ENCODE data around the gene MTX1. TPM values are rescaled to one million over a fixed set of nuclear protein-coding genes. Genes with fewer than 3 reads are reported as not detected.
"Not testable (repeated sequence)": the region's sequence is repeated elsewhere in the genome, so short reads cannot be mapped to it uniquely, and the experiment has no call there.

MTX1 gene
- total RNA-seq, 1 donor from 2014 or later: 29.8 TPM

DNA sequence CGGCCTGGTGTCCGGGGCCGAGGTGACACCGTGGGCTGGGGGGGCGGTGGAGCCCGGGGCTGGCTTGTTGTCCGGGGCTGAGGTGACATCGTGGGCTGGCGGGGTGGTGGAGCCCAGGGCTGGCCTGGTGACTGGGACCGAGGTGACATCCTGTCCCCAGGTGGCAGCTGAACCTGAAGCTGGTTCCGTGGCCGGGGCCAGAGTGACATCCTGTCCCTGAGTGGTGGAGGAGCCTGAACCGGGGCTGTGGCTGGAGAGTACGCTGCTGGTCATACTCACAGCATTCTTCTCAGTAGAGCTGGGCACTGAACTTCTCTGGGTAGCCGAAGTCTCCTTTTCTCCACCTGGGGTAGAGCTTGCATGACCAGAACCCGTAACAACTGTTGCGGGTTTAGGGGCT is 16.6 kb upstream of the MTX1 start:
- TF ChIP-seq, protein P1, sequence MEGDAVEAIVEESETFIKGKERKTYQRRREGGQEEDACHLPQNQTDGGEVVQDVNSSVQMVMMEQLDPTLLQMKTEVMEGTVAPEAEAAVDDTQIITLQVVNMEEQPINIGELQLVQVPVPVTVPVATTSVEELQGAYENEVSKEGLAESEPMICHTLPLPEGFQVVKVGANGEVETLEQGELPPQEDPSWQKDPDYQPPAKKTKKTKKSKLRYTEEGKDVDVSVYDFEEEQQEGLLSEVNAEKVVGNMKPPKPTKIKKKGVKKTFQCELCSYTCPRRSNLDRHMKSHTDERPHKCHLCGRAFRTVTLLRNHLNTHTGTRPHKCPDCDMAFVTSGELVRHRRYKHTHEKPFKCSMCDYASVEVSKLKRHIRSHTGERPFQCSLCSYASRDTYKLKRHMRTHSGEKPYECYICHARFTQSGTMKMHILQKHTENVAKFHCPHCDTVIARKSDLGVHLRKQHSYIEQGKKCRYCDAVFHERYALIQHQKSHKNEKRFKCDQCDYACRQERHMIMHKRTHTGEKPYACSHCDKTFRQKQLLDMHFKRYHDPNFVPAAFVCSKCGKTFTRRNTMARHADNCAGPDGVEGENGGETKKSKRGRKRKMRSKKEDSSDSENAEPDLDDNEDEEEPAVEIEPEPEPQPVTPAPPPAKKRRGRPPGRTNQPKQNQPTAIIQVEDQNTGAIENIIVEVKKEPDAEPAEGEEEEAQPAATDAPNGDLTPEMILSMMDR (IDR thresholded peaks at IDR 0.05): no peak
- Mint-ChIP-seq H3K27ac (ENCODE audit: unreplicated experiment) (peak overlapping the region; percentile 80), H3K27me3 (ENCODE audit: low read depth) (no peaks in the 10 kb centered on the region), H3K4me3 (ENCODE audit: unreplicated experiment) (no peak overlapping the region), H3K9me3 (ENCODE audit: low read depth) (no peaks in the 10 kb centered on the region), H3K4me1 (ENCODE audit: low read depth) (peaks cover 47% of the 10 kb centered on the region), H3K36me3 (ENCODE audit: low read depth) (peaks cover 4% of the 10 kb centered on the region)
- peak; percentile 87 for DNase-seq (ENCODE audit: low spot score)

DNA sequence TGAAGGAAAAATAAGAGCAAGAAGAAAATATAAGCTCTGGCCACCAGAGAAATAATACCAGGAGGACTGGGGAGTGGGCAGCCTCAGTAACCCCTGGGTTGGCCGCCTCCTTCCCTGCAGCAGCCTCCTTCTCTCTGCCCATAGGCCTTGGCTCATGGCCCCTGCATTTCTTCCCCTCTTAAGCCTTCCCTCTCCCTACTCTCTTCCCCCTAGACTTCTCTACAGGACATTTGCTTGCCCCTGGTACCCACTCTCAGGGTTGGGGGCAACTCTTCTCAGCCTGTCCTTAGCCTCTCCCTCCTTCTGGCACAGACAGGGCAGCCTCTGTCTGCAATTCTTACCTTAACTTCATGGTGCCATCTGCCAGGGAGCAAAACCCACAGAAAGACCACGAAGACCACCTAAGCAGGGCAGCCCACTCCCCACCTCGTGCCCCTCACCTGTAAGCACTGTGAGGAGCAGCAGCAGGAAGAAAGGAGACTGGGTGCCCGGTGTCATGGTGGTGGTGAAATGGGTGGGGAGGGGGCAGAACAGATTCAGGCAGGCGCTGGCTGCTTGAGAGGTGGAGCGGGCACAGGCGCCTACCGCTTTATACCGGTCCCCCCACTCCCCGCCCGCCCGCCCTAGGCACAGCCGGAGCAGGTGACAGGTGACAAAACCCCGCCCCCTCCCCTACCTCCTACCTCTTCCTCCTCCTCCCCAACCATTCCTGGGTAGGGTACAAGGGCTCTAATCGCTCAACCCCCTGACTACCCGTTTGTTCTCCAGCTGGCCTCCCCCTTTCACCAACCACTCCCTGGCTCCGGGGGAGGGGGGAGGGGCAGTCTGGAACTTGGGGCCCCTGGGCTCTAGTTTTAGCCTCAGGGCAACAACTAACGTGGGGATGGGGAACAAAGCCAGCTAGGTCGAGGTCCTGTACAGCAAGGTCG is 15.9 kb upstream of the MTX1 start:
- Mint-ChIP-seq H3K27ac (ENCODE audit: unreplicated experiment) (peak overlapping the region; percentile 98), H3K4me3 (ENCODE audit: unreplicated experiment) (peak overlapping the region; percentile 85), H3K36me3 (ENCODE audit: low read depth) (peaks cover 6% of the 10 kb centered on the region), H3K27me3 (ENCODE audit: low read depth) (no peaks in the 10 kb centered on the region), H3K4me1 (ENCODE audit: low read depth) (peaks cover 45% of the 10 kb centered on the region), H3K9me3 (ENCODE audit: low read depth) (no peaks in the 10 kb centered on the region)
- no peak for DNase-seq (ENCODE audit: low spot score)
- TF ChIP-seq, protein P1 (IDR thresholded peaks at IDR 0.05): no peak

DNA sequence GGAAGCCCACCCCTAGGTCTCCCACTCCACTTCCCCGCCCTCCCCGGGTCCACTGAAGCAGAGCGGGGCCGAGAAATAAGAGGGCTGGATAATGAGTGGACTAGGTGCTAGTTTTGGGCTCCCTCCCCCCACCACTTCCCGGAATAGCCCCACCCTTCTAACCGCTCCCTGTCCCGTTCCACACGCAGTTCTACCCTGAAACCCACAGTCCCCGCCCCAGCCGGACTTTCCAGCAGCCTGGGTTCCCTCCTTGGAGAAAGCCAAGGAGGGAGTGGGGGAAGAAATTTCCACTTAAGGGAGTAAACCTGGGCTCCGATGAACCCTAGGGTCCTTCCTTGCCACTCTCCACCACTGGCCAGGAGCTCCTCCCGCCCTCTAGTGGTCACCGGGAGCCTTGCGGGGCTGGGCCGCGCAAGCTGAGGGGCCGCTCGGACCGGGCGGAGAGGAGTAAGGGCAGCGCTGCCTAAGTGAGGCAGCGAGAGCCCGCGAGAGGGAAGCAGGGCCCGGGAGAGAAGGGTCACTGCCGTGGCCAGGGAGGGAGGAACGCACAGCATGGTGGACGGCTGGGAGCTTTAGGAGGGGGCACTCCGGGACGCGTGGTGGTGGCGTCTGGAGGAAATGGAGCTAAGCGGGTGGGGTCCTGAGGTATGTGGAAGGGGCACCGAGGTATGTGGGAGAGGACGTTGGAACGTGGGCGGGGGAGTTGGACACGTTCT is 15.1 kb upstream of the MTX1 start:
- no peaks in the 10 kb centered on the region for H3K9me3 Mint-ChIP-seq (ENCODE audit: low read depth)
- H3K4me3 Mint-ChIP-seq (ENCODE audit: unreplicated experiment): peak overlapping the region; percentile 85
- peak overlapping the region; percentile 98 for H3K27ac Mint-ChIP-seq (ENCODE audit: unreplicated experiment)
- TF ChIP-seq, protein P1 (IDR thresholded peaks at IDR 0.05): peak; percentile 100
- peaks cover 13% of the 10 kb centered on the region for H3K36me3 Mint-ChIP-seq (ENCODE audit: low read depth)
- peak; percentile 95 for DNase-seq (ENCODE audit: low spot score)
- H3K4me1 Mint-ChIP-seq (ENCODE audit: low read depth): peaks cover 40% of the 10 kb centered on the region
- H3K27me3 Mint-ChIP-seq (ENCODE audit: low read depth): no peaks in the 10 kb centered on the region

DNA sequence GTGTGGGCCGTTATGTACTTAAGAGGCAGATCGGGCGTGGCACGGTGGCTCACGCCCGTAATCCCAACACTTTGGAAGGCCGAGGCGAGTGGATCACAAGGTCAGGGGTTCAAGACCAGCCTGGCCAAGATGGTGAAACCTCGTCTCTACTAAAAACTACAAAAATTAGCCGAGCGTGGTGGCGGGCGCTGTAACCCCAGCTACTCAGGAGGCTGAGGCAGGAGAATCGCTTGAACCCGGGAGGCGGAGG is 14.6 kb upstream of the MTX1 start:
- H3K9me3 Mint-ChIP-seq (ENCODE audit: low read depth); DNase-seq (ENCODE audit: low spot score); H3K27me3 Mint-ChIP-seq (ENCODE audit: low read depth): not testable (repeated sequence)
- H3K36me3 Mint-ChIP-seq (ENCODE audit: low read depth): peaks cover 13% of the 10 kb centered on the region
- H3K4me1 Mint-ChIP-seq (ENCODE audit: low read depth): peaks cover 40% of the 10 kb centered on the region
- H3K27ac Mint-ChIP-seq (ENCODE audit: unreplicated experiment): peak overlapping the region; percentile 98
- peak overlapping the region; percentile 85 for H3K4me3 Mint-ChIP-seq (ENCODE audit: unreplicated experiment)

DNA sequence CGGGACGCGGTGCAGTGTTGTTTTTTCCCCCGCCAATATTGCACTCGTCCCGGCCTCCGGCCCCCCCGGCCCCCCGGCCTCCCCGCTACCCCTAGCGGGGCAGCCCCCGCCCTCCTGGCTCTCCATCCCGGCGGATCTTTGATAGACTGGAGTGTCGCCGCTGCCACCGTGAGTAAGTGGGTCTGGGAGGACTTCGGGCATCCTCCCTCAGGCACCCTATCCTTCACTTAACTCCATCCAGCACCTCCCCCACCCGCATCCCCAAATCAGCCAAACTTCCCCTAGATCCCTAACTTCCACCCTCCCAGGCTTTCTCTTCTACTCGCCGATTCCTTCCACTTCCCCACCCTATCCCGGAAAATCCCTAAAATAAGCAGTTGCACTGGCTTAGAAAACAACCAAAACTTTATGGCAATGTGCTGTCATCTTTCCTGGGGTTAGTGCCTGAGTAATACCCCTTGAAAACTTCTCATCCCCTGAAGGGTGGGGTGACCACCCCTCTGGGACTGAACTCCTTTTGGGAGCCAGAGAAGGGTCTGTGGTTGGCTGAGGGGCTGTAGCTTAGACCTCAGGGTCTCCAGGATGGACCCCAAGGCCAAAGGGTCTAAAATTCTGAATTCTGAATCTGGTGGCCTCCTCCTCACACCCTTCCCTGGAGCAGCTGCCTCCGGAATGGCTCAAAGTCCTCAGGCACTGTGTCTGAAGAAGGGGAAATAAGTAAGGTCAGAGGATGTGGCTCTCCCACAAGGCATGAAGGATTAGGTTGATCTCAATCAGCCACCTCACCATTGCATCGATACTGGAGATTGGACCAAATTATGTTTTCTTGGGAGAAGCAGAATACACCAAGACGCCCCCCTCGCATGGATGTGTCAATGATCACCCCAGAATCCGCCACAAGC is 13.0 kb upstream of the MTX1 start:
- DNase-seq (ENCODE audit: low spot score): peak; percentile 67
- Mint-ChIP-seq H3K4me3 (ENCODE audit: unreplicated experiment) (peak overlapping the region; percentile 78), H3K36me3 (ENCODE audit: low read depth) (peaks cover 17% of the 10 kb centered on the region)

More for the DNA sequence above, 13.0 kb upstream of the MTX1 start:
- TF ChIP-seq, protein P1 (IDR thresholded peaks at IDR 0.05): no peak
- Mint-ChIP-seq H3K9me3 (ENCODE audit: low read depth) (no peaks in the 10 kb centered on the region), H3K27me3 (ENCODE audit: low read depth) (no peaks in the 10 kb centered on the region), H3K27ac (ENCODE audit: unreplicated experiment) (peak overlapping the region; percentile 92), H3K4me1 (ENCODE audit: low read depth) (peaks cover 40% of the 10 kb centered on the region)

Measured in chondrocyte (in vitro differentiated cells).